HL-60/S4 treated with phorbol 12-myristate 13-acetate at 8.2 ng/mL for 4 days and 3 days (cell line): ENCODE data around the gene ESRP2.

ENCODE experiments used
- in situ Hi-C: fragments of 300-500 bp; cut with MboI; formaldehyde crosslinking; loops from 2 replicates; pipeline ENCODE4 v1.15.0; 2022; ENCODE audit warnings: low sequenced_read_pairs

The ESRP2 gene

DNA sequence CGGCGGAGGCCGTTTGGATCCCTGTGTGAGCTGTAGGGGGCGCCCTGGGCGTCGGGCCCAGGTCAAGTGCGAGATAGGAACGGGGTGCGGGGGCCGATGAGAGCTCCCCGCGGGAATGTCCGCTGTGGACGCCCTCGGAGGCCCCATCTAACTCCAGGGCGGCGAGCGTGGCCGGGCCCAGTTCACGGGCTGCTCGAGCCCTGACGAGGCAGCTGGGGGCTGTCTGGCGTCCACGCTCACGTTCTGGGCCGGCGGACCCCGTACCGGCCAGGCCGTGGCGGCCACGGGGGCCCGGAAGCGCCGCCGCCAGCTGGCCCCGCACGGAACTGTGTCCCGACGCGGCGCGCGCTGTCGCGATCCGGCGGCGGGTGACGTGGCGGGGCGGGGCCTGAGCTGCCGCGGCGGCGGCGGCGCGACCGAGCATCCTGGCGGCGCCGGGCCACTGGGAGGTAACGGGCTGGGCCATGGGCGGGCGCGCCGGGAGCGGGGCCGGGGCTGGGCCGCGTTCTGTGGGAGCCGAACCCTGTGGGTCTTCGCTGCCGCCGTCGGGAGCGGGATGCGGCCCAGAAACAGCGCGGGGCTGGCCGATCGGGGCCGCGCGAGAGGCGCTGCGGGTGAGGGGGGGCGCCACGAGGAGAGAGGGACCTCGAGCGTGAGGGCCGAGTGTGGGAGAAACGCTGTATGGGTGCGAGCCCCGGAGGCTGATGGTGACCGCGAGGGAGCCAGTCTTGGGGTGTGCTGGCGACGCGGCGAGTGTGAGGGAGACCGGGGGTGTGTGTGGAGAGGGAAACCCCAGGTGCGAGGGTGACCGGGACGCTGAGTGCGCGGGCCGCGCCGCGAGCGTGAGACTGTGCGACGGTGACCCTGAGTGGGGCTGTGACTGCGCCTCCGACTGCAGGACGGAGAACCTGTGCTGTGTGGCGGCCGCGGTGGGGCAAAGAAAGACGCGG is 28.5 kb upstream of the ESRP2 start, which contains the start of gene SLC7A6:
Gene SLC7A6, plus strand, starts transcription at position 399 of the 950 bp plus-strand sequence. CDS start 10,201 bp downstream, outside the sequence.
- in situ Hi-C loops, result no loop called here

GRCh38 chr16:68263559-68264127 is 27.7 kb upstream of the ESRP2 start:
- in situ Hi-C loops, result no loop called here

DNA sequence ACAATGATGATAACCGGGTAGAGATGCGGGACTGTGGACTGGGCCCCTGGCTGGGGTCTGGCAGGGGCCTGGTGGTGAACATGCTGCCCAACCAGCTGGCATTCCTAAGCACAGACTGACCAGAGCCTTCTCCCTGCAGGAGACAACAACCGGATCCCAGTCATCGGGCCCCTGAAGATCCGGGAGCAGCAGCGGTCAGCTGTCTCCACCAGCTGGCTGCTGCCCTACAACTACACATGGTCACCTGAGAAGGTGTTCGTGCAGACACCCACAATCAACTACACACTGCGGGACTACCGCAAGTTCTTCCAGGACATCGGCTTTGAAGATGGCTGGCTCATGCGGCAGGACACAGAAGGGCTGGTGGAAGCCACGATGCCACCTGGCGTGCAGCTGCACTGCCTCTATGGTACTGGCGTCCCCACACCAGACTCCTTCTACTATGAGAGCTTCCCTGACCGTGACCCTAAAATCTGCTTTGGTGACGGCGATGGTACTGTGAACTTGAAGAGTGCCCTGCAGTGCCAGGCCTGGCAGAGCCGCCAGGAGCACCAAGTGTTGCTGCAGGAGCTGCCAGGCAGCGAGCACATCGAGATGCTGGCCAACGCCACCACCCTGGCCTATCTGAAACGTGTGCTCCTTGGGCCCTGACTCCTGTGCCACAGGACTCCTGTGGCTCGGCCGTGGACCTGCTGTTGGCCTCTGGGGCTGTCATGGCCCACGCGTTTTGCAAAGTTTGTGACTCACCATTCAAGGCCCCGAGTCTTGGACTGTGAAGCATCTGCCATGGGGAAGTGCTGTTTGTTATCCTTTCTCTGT is 23.3 kb upstream of the ESRP2 start:
- in situ Hi-C loops, result no loop called here

- in situ Hi-C loops, result no loop called here
Observed at GRCh38 chr16:68257906-68258800, 22.2 kb upstream of the ESRP2 start.

DNA sequence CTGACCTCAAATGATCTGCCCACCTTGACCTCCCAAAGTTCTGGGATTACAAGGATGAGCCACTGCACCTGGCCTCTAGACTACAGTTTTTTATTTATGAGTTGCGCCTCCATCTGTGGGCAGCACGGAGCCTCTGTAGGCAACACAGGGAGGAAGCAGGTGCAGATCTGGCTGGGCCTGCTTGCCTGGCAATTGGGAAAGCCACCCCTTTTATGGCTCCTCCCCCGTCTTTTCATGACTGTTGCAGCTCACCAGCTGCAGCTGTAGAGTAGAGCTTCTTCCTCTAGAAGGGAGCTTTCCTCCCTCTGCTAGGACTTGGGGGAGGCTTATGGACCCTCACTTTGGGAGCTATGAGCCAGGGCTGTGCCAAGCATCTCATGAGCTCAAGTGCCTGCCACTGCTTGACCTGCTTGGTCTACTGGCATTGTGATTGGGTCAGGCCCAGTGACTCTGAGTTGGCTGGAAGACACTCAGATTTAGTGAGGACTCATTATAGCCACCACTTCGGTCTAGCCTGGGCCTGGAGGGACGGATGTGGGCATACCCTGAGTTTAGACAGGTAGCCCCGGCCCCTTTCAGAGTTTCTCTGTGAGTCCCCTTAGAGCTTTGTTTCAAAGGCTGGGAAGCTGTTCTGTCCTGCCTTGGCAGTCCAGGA is 21.5 kb upstream of the ESRP2 start:
- in situ Hi-C loops, result no loop called here

GRCh38 chr16:68255712-68256111 is 19.8 kb upstream of the ESRP2 start:
- in situ Hi-C loops, result no loop called here

GRCh38 chr16:68253721-68254120 is 17.8 kb upstream of the ESRP2 start:
- in situ Hi-C loops, result no loop called here

DNA sequence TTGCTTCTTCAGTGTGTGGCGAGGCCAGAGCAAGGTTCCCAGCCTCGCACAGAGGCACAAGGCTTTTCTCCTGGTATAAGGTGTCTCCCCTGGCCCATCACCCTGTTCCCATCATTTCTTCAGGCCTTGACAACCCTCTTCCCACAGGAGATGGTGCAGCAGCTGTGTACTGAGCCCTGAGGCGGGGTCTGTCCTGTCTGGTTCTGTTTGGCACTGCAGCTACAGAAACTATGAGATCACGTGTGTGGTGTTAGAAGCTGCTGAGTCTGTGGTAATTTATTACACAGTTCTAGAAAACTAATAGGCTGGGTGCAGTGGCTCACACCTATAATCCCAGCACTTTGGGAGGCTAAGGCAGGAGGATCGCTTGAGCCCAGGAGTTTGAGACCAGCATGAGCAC is 16.5 kb upstream of the ESRP2 start:
- in situ Hi-C loops, result no loop called here

- in situ Hi-C loops, result no loop called here
Observed at GRCh38 chr16:68251832-68252231, 15.9 kb upstream of the ESRP2 start.

- in situ Hi-C loops, result no loop called here
Observed at GRCh38 chr16:68250951-68251350, 15.0 kb upstream of the ESRP2 start.

GRCh38 chr16:68249371-68249770 is 13.4 kb upstream of the ESRP2 start:
- in situ Hi-C loops, result loop anchor here (10.0 kb wide), 1 partner anchor 75 kb away; no protein-coding TSS in a partner anchor

GRCh38 chr16:68247932-68248331 is 12.0 kb upstream of the ESRP2 start:
- in situ Hi-C loops, result loop anchor here (10.0 kb wide), 1 partner anchor 77 kb away; no protein-coding TSS in a partner anchor

DNA sequence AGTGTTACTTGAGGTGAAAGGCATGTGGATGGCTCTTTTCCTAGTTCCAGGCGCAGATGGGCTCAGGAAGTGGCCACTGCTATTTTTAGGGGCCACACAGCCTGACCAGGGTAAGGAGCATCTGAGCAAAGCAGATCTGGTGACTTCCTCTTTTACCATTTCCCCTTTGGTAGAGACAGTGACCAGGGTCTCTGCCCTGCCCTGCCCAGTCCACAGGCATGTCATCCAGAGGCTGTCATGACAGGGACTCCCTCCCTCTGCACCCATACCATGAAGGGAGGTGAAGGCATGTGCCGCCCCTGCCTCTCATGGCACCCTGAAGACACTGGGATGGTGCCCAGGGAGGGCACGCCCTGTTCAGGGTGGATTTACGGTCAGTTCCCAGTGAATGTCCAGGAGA is 11.5 kb upstream of the ESRP2 start:
- in situ Hi-C loops, result loop anchor here (10.0 kb wide), 1 partner anchor 77 kb away; no protein-coding TSS in a partner anchor

DNA sequence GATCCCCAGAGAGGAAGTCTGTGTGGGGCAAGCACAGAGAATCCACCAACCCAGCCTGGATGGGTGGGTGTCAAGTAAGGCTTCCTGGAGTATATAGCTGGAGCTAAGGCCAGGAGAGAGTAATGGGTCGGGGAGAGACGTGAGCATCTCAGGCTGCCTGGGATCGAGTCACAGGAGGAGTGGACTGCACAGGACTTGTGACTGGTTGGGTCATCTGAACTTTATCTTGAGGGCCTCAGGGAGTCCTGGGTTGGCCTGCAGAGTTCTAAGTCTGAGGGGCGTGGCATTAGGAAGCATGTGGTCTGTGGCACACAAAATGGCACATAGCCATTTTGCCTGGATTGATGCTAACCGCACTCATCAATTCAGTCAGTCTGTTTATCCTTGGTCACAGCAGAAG is 10.7 kb upstream of the ESRP2 start:
- in situ Hi-C loops, result loop anchor here (10.0 kb wide), 1 partner anchor 78 kb away; no protein-coding TSS in a partner anchor

DNA sequence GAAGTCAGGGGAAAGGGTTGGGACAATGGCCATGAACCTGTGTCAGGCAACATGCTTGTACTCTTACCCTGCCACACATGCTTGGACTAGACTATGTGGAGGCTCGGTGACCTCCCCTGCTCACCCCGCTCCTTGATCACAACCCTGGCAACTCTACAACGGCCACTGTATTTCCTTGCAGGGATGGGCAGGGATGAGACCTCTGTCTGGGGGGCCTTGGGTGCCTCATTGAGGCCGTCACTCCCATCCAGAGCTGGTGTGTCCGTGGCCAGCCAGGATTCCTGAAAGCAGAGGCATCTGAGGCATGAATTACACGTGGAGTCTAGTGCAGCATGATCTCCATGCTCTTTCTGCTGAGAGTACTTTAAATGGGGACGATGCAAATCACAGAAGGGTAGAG is 10.2 kb upstream of the ESRP2 start:
- in situ Hi-C loops, result loop anchor here (10.0 kb wide), 1 partner anchor 79 kb away; no protein-coding TSS in a partner anchor

DNA sequence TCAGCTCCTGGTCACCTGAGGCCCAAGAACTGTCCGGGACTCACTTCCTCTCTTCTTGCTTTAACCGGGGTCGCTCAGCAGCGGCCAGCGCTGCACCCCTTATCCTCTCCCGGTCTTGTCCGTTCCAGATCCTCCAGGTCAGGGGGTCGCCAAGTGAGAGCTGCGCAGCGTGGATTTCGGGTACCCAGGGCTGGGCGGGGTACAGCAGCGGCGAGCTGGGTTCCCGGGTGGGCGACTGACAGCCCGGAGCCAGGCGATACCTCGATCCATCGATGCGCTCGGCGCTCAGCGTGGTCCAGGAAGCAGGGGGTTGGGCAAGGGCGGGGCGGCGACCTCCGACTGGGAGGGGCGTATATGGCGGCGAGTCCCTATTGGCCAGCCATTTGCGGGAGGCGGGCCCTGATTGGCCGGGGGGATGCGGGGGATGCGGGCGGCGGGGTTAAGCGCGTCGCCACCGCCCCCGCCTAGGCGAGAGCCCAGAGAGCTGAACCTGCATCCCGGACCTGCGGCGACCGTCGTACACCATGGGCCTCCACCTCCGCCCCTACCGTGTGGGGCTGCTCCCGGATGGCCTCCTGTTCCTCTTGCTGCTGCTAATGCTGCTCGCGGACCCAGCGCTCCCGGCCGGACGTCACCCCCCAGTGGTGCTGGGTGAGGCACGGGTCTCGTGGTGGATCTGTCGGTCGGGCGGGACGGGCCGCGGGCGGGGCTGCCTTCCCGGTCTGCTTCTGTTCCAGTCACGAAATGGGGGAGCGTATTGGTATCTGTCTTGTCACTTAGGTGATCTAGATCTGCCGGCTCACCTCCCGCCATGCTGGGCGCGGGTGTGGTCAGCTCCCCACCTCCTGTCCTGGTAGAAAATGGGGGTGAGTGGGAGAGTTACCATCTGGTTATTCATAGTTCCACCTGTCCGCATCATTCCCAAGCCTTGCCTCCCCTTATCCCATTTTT is 9.3 kb upstream of the ESRP2 start, which contains the start of gene PLA2G15:
Gene PLA2G15, plus strand, starts transcription at position 471 of the 951 bp plus-strand sequence. Its CDS starts 54 bp downstream, at position 525.
- in situ Hi-C loops, result loop anchor here (10.0 kb wide), 1 partner anchor 80 kb away; no protein-coding TSS in a partner anchor

DNA sequence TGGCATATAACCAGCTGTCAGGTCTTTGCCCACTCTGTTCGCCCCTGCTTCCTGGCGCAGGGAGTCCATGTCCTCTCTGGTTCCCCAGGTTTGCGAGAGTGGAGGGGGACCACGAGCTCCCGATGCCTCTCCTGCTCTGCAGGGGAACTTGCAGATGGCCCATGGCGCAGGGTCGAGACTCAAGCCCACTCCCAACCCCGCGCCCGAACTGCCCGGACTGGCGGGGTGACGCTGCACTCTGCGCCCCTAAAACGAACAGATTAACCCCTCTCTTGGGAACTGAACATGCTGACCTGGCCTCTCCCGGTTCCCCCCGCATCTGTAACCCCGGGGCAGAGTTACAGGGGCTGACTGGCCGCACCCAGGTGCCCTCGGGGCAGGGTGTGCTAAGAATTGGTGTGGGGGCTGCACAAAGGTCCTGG is 8.6 kb upstream of the ESRP2 start:
- in situ Hi-C loops, result loop anchor here (10.0 kb wide), 1 partner anchor 80 kb away; no protein-coding TSS in a partner anchor
